SIG-M5 (cell line): ENCODE results near the gene AGAP9.
"Not testable (repeated sequence)": the region's sequence is repeated elsewhere in the genome, so short reads cannot be mapped to it uniquely, and the experiment has no call there.

Source experiments
- DNase-seq: peaks from one replicate; lab custom pipeline; 2025; lab: John Stamatoyannopoulos, UW

Gene AGAP9

DNA sequence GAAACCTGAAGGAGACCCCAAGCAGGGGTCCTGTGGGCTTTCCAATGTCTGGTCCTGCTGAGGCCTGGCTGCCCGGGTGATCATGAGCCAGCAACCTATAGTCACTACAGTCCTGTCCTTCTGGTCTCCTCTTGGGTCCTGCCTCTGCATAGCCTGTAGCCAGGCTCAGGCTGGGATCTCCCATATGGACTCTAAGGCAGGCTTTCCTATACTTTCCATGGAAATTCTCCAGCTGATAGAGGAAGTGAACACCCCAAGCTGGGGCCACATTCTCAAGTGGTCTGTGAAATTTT lies 66.0 kb downstream of the AGAP9 start:
- DNase-seq, result no peak

GRCh38 chr10:47456794-47457527 lies 66.5 kb downstream of the AGAP9 start:
- DNase-seq, result no peak

GRCh38 chr10:47456079-47456785 lies 67.2 kb downstream of the AGAP9 start:
- DNase-seq, result no peak

DNA sequence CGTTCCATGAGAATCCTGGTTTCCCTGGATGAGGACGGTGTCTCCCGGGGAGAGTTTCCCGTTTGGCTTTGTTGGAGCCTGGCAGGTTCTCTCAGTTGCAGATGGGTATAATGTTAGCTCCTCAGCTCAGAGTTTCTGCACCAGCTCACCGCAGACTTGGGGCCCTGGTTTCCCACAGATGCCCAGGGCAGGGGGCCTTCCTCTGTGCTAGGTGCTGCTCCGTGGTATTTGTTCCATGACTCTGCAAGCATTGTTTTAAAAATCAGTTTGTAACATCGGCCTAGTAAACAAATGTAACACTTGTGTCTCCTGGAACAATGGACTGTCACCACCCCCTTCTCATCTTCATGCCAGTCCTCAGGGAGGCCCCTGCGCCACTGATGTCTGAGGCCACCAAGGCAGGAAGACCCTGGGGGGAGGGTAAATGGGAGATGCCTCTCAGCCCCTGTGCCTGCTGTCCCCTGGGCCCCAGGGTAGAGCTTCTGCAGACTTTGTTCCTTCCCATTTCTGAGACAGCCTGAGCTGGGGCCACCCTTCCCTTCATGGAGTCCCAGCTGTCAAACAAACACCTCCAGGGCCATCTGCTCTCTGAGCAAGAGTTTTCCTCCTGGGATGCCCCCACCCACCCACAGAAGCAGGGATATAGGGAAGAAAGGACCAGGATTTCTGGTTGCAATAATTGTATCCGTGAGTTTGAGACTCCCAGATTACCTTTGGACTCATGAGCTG lies 67.9 kb downstream of the AGAP9 start:
- DNase-seq, result not testable (repeated sequence)

DNA sequence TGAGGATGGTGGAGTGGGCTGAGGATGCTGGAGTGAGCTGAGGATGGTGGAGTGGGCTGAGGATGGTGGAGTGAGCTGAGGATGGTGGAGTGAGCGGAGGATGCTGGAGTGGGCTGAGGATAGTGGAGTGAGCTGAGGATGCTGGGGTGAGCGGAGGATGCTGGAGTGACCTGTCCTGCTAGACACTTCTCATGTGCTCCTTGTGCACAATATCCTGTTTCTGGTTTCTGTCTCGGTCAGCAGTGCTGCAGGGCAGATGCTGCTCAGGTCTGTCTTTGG lies 68.7 kb downstream of the AGAP9 start:
- no peak for DNase-seq

GRCh38 chr10:47454008-47454779 lies 69.2 kb downstream of the AGAP9 start:
- no peak for DNase-seq

DNA sequence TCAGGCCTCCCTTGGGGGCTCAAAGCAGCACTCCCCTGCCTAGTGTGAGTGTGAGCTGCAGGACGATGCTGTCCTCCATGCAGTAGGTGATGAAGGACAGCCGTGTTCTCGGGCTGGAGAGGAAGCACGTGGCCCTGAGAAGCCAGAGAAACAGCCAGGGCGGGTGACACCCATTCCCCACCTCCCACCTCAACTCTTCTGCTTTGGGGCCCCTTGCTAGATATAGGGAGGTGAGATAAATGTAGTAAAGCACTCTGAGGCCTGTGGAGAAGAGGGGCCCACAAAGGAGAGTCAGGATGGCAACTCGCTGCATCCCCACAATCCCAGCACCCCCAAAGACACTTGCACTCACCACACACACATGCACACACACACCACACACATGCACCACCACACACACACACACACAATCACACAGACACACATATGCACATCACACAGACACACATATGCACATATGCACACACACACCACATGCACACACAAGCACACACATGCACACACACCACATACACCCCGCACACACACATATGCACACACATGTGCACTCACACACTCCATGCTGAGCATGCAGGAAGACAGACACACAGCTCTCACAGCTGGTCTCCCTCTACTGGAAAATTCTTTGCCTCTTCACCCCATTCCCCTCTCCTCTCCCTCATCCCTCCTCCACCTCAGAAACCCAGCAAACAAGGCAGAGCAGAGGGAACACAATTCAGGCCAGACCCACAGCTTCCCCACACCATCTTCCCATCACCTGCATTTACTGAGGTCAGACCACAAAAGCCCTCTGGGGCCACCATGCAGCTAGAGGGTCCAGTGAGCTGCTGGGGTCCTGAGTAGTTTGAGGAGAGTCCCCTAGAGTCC lies 70.1 kb downstream of the AGAP9 start:
- no peak for DNase-seq

DNA sequence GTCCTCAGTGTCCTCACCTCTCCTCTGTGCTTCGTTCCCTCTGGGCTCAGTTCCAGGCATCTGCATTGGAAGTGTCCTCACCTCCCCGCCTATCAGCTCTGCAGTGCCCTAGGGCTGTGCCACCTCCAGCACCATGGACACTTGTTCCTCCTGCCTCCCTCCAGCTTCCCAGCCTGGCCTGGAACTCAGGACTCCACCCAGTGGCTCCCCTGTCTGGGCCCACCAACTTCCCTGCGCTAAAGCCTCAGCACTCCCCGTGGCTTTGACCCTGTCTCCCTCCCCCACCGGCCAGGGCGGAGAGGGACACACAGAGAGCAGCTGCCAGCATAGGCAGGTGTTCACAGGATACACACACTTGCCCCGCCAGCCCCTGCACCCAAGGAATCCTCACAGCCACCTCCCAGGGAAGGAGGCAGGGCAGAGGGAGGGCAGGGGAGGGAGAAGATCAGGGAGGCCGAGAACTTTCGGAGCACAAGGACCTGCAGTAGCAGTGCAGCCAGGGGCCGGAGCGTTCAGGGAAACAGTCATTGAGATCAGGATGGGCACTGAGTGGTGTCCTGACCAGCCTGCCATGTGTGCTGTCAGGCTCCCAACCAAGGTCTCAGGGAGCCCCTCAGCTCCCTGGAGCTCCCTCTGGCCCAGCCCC lies 70.8 kb downstream of the AGAP9 start:
- DNase-seq, result no peak

GRCh38 chr10:47451998-47452494 lies 71.4 kb downstream of the AGAP9 start:
- DNase-seq, result no peak
